K562 (cell line): ENCODE measurements around the gene NR6A1. TPM values are rescaled to one million over a fixed set of nuclear protein-coding genes. Genes with fewer than 3 reads are reported as not detected.

ENCODE experiments used
- ATF1 ChIP-seq, 2 experiments: fragments of 450-650 bp in 1 of 2; IDR thresholded peaks; 2 replicates each; pipeline ENCODE4 v1.6.1; 2016; ENCODE audit warnings: missing compliant biosample characterization in 1 of 2, missing genetic modification characterization in 1 of 2
- HNRNPLL ChIP-seq: fragments of 200-400 bp; formaldehyde crosslinking; IDR thresholded peaks from 2 replicates; pipeline ENCODE4 v1.6.1; 2017; ENCODE audit warnings: low read length, low read depth, mild to moderate bottlenecking; ENCODE audit not compliant: poor library complexity, severe bottlenecking
- RBFOX2 ChIP-seq: fragments of 200-400 bp; formaldehyde crosslinking; IDR thresholded peaks from 2 replicates; pipeline ENCODE4 v1.6.1; 2017; ENCODE audit warnings: low read depth, mild to moderate bottlenecking, low read length, moderate library complexity
- TBL1XR1 ChIP-seq, 2 experiments: IDR thresholded peaks; 2 replicates each; pipeline ENCODE4 v1.6.1; 2012; ENCODE audit warnings: improper control_type of control experiment in 2 of 2, low read length in 2 of 2, mild to moderate bottlenecking in 1 of 2
- USF1 ChIP-seq: sonication (generic); formaldehyde crosslinking; IDR thresholded peaks from 2 replicates; pipeline ENCODE4 v1.9.0; 2022; ENCODE audit warnings: mild to moderate bottlenecking, missing genetic modification reagents
- ZBTB33 ChIP-seq: sonication (generic); formaldehyde crosslinking; IDR thresholded peaks from 2 replicates; pipeline ENCODE4 v1.8.1; 2023; ENCODE audit warnings: mild to moderate bottlenecking, missing genetic modification reagents
- ZFP30 ChIP-seq: fragments of 250-450 bp; sonication (Bioruptor Pico); IDR thresholded peaks from 2 replicates; pipeline ENCODE4 v1.8.0; 2022; ENCODE audit warnings: moderate library complexity, mild to moderate bottlenecking, inconsistent platforms, borderline replicate concordance
- polyA plus RNA-seq, 8 experiments: library from polyadenylated mRNA; depleted of rRNA in 4 of 8; stranded (reverse) in 5 of 8; unstranded in 3 of 8; fragments of >200 nt; fragmentation: Nextera tagmentation in 2 of 8; fragmentation: Illumina TruSeq in 1 of 8; extraction: Ambion mirVana in 2 of 8; extraction: Trizol in 1 of 8; gene quantifications; 2 replicates each; pipeline versions ENCODE4 v1.2.1 to v1.2.3, GENCODE V29; 2011 to 2014; ENCODE audit warnings: inconsistent platforms in 1 of 8, missing spikeins in 1 of 8
- total RNA-seq, 7 experiments: library from RNA; depleted of rRNA in 6 of 7; stranded (reverse); fragments of >200 nt in 6 of 7; fragmentation: Illumina TruSeq in 2 of 7; extraction: Trizol in 2 of 7; gene quantifications; 2 replicates each; pipeline versions ENCODE4 v1.2.1 to v1.2.3, GENCODE V29; 2011 to 2021; ENCODE audit warnings: low replicate concordance in 1 of 7
- TF ChIP-seq, protein P1 (sequence below): fragments of 200-600 bp; sonication (generic); IDR thresholded peaks from one replicate; pipeline ENCODE4 v1.6.1; 2012; ENCODE audit warnings: mild to moderate bottlenecking, low read depth, low read length, inconsistent platforms
- TF ChIP-seq, protein P2 (sequence below): fragments of 250-450 bp; sonication (Bioruptor Pico); IDR thresholded peaks from 2 replicates; pipeline ENCODE4 v1.8.0; 2022; ENCODE audit warnings: inconsistent platforms, mild to moderate bottlenecking, moderate library complexity, borderline replicate concordance

Gene NR6A1
- total and polyA plus RNA-seq, 9 of the 15 experiments (the other 6 are each of a cell fraction or from before 2014, with no cell fraction given), result 9.7 to 55.4 (median 28.3) TPM

DNA sequence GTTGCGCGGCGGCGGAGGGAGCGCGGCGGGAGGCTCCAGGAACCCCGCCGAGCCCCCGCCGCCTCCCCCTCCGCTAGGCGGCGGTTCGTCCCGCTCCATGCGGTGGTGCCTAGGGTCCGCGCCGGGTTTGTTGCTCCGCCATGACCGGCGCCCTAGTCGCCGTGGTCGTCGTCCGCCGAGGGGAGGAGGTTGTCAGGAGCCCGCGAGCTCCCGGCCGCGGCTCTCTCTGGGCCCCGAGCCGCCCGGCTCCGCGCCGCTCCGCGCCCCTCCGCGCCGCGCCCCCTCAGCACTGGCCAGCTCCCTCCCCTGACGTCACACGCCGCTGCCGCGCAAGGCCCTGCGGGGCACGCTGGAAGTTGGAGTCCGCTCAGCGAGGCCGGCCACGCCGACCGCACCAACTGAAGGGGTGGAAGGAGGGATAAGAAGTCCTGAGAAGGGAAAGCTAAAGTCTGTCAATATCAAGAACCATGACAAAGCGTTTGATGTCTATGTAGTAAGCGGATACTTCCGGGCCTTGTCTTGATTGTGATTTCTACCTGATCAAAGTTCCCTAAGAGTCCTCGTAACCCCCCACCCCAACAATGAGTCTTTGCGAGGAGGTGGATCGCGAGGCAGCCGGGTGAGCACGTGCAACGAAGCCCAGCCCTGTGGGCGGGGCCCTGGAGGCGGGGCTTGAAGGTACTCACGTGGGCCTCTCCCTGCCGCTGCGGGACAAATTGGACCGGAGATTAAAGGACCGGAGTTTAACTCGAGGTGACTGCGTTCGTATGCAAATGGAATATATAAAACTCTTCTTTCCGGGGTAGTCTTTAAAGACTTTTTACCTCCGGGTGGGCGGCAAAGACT lies at the start of gene NR6A1 (continued):
- TF ChIP-seq, protein P1, sequence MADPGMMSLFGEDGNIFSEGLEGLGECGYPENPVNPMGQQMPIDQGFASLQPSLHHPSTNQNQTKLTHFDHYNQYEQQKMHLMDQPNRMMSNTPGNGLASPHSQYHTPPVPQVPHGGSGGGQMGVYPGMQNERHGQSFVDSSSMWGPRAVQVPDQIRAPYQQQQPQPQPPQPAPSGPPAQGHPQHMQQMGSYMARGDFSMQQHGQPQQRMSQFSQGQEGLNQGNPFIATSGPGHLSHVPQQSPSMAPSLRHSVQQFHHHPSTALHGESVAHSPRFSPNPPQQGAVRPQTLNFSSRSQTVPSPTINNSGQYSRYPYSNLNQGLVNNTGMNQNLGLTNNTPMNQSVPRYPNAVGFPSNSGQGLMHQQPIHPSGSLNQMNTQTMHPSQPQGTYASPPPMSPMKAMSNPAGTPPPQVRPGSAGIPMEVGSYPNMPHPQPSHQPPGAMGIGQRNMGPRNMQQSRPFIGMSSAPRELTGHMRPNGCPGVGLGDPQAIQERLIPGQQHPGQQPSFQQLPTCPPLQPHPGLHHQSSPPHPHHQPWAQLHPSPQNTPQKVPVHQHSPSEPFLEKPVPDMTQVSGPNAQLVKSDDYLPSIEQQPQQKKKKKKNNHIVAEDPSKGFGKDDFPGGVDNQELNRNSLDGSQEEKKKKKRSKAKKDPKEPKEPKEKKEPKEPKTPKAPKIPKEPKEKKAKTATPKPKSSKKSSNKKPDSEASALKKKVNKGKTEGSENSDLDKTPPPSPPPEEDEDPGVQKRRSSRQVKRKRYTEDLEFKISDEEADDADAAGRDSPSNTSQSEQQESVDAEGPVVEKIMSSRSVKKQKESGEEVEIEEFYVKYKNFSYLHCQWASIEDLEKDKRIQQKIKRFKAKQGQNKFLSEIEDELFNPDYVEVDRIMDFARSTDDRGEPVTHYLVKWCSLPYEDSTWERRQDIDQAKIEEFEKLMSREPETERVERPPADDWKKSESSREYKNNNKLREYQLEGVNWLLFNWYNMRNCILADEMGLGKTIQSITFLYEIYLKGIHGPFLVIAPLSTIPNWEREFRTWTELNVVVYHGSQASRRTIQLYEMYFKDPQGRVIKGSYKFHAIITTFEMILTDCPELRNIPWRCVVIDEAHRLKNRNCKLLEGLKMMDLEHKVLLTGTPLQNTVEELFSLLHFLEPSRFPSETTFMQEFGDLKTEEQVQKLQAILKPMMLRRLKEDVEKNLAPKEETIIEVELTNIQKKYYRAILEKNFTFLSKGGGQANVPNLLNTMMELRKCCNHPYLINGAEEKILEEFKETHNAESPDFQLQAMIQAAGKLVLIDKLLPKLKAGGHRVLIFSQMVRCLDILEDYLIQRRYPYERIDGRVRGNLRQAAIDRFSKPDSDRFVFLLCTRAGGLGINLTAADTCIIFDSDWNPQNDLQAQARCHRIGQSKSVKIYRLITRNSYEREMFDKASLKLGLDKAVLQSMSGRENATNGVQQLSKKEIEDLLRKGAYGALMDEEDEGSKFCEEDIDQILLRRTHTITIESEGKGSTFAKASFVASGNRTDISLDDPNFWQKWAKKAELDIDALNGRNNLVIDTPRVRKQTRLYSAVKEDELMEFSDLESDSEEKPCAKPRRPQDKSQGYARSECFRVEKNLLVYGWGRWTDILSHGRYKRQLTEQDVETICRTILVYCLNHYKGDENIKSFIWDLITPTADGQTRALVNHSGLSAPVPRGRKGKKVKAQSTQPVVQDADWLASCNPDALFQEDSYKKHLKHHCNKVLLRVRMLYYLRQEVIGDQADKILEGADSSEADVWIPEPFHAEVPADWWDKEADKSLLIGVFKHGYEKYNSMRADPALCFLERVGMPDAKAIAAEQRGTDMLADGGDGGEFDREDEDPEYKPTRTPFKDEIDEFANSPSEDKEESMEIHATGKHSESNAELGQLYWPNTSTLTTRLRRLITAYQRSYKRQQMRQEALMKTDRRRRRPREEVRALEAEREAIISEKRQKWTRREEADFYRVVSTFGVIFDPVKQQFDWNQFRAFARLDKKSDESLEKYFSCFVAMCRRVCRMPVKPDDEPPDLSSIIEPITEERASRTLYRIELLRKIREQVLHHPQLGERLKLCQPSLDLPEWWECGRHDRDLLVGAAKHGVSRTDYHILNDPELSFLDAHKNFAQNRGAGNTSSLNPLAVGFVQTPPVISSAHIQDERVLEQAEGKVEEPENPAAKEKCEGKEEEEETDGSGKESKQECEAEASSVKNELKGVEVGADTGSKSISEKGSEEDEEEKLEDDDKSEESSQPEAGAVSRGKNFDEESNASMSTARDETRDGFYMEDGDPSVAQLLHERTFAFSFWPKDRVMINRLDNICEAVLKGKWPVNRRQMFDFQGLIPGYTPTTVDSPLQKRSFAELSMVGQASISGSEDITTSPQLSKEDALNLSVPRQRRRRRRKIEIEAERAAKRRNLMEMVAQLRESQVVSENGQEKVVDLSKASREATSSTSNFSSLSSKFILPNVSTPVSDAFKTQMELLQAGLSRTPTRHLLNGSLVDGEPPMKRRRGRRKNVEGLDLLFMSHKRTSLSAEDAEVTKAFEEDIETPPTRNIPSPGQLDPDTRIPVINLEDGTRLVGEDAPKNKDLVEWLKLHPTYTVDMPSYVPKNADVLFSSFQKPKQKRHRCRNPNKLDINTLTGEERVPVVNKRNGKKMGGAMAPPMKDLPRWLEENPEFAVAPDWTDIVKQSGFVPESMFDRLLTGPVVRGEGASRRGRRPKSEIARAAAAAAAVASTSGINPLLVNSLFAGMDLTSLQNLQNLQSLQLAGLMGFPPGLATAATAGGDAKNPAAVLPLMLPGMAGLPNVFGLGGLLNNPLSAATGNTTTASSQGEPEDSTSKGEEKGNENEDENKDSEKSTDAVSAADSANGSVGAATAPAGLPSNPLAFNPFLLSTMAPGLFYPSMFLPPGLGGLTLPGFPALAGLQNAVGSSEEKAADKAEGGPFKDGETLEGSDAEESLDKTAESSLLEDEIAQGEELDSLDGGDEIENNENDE, result no peak
- TF ChIP-seq TBL1XR1 (IDR thresholded peaks at IDR 0.05; ENCODE audit: low read length in 2 of 2), result peak; percentile 44 to 53; a peak in 2 of 4 replicates
- no peak; the same call in 1 of the 2 replicates for TF ChIP-seq ATF1 (CRISPR knock-in tag; IDR thresholded peaks at IDR 0.05)
- peak; percentile 99 for TF ChIP-seq ATF1 (tag; IDR thresholded peaks at IDR 0.05)
- TF ChIP-seq HNRNPLL, result no peak
- peak; percentile 93 for TF ChIP-seq USF1 (CRISPR knock-in tag)
- no peak for TF ChIP-seq ZFP30 (CRISPR knock-in tag)
- peak; percentile 88 for TF ChIP-seq RBFOX2
- TF ChIP-seq ZBTB33 (CRISPR knock-in tag), result 0 out of 2 replicates have a peak, but pooled peaks have one; percentile 38
- TF ChIP-seq, protein P2, sequence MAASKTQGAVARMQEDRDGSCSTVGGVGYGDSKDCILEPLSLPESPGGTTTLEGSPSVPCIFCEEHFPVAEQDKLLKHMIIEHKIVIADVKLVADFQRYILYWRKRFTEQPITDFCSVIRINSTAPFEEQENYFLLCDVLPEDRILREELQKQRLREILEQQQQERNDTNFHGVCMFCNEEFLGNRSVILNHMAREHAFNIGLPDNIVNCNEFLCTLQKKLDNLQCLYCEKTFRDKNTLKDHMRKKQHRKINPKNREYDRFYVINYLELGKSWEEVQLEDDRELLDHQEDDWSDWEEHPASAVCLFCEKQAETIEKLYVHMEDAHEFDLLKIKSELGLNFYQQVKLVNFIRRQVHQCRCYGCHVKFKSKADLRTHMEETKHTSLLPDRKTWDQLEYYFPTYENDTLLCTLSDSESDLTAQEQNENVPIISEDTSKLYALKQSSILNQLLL (CRISPR knock-in tag), result no peak
